Osteoblast (primary cell): Measurements from ENCODE around the gene GRK2. TPM values are rescaled to one million over a fixed set of nuclear protein-coding genes. Genes with fewer than 3 reads are reported as not detected.

Experiments
- DNase-seq: peaks from one replicate; pipeline ENCODE4 v3.0.0; 2011; ENCODE audit warnings: low spot score, mixed read lengths; ENCODE audit not compliant: insufficient read length; ENCODE audit errors: missing footprints
- H2AFZ ChIP-seq: 2 replicates; pipeline ENCODE4 v1.6.0; 2011; ENCODE audit warnings: mild to moderate bottlenecking, low read length
- H3K27ac ChIP-seq: 2 replicates; pipeline ENCODE4 v1.5.1; 2011; ENCODE audit warnings: mild to moderate bottlenecking, low read depth, low read length, moderate library complexity
- H3K27me3 ChIP-seq: 2 replicates; pipeline ENCODE4 v1.6.0; 2012; ENCODE audit warnings: mild to moderate bottlenecking, control low read depth, inconsistent platforms, low read length, moderate library complexity; ENCODE audit not compliant: insufficient read depth
- H3K36me3 ChIP-seq: 2 replicates; pipeline ENCODE4 v1.5.1; 2011; ENCODE audit warnings: mild to moderate bottlenecking, low read length, control low read depth, moderate library complexity; ENCODE audit not compliant: insufficient read depth
- H3K4me1 ChIP-seq: 2 replicates; pipeline ENCODE4 v1.5.1; 2011; ENCODE audit warnings: mild to moderate bottlenecking, low read length, control low read depth, moderate library complexity; ENCODE audit not compliant: insufficient read depth
- H3K4me2 ChIP-seq: 2 replicates; pipeline ENCODE4 v1.6.0; 2011; ENCODE audit warnings: mild to moderate bottlenecking, low read length; ENCODE audit not compliant: insufficient read depth
- H3K4me3 ChIP-seq: fragments of 200-600 bp; sonication (generic); 3 replicates; pipeline ENCODE4 v1.5.1; 2012; ENCODE audit warnings: mild to moderate bottlenecking, low read length, inconsistent platforms; ENCODE audit not compliant: insufficient read depth
- H3K79me2 ChIP-seq: 2 replicates; pipeline ENCODE4 v1.6.0; 2012; ENCODE audit warnings: mild to moderate bottlenecking, low read length, control low read depth, inconsistent platforms; ENCODE audit not compliant: insufficient read depth
- H3K9me3 ChIP-seq: 2 replicates; pipeline ENCODE4 v1.5.1; 2011; ENCODE audit warnings: low read depth, low read length, control low read depth
- H4K20me1 ChIP-seq: 2 replicates; pipeline ENCODE4 v1.6.0; 2012; ENCODE audit warnings: mild to moderate bottlenecking, low read length, control low read depth; ENCODE audit not compliant: insufficient read depth
- CTCF ChIP-seq: IDR thresholded peaks from 2 replicates; pipeline ENCODE4 v1.5.1; 2011; ENCODE audit warnings: mild to moderate bottlenecking, low read depth, low read length, moderate library complexity; ENCODE audit errors: extremely low read depth
- total RNA-seq: library from RNA; depleted of rRNA; stranded (reverse); fragments of >200 nt; gene quantifications from 2 replicates; pipeline ENCODE4 v1.2.3, GENCODE V29; 2012

The GRK2 gene
- total RNA-seq, 1 donor = 21.4 TPM

GRCh38 chr11:67245046-67245445 is 21.2 kb upstream of the GRK2 start:
- Histone ChIP-seq H3K4me1 (peaks cover 36% of the 10 kb centered on the region), H3K27me3 (no peaks in the 10 kb centered on the region), H2AFZ (no peak overlapping the region), H3K9me3 (no peaks in the 10 kb centered on the region), H3K4me2 (no peak overlapping the region), H3K27ac (no peak overlapping the region), H3K79me2 (peaks cover 61% of the 10 kb centered on the region), H3K4me3 (no peak overlapping the region), H4K20me1 (peaks cover 61% of the 10 kb centered on the region), H3K36me3 (peaks cover 70% of the 10 kb centered on the region)
- no peak for TF ChIP-seq CTCF
- no peak for DNase-seq

GRCh38 chr11:67247946-67248550 is 18.2 kb upstream of the GRK2 start:
- Histone ChIP-seq H3K27me3 (no peaks in the 10 kb centered on the region), H3K79me2 (peaks cover 48% of the 10 kb centered on the region), H4K20me1 (peaks cover 62% of the 10 kb centered on the region), H3K27ac (peak overlapping the region; percentile 57), H3K4me3 (no peak overlapping the region), H3K4me2 (peak overlapping the region; percentile 39), H3K36me3 (peaks cover 94% of the 10 kb centered on the region), H3K4me1 (peaks cover 18% of the 10 kb centered on the region), H3K9me3 (no peaks in the 10 kb centered on the region), H2AFZ (no peak overlapping the region)
- no peak for TF ChIP-seq CTCF
- peak; percentile 89 for DNase-seq

- no peak for DNase-seq
- Histone ChIP-seq H2AFZ (no peak overlapping the region), H3K27ac (peak overlapping the region; percentile 57), H3K79me2 (peaks cover 45% of the 10 kb centered on the region), H3K36me3 (peaks cover 94% of the 10 kb centered on the region), H3K9me3 (no peaks in the 10 kb centered on the region), H3K27me3 (no peaks in the 10 kb centered on the region), H3K4me3 (no peak overlapping the region), H4K20me1 (peaks cover 65% of the 10 kb centered on the region), H3K4me1 (peaks cover 18% of the 10 kb centered on the region), H3K4me2 (no peak overlapping the region)
- no peak for TF ChIP-seq CTCF
These were observed 17.6 kb upstream of the GRK2 start for GRCh38 chr11:67248653-67249052.

GRCh38 chr11:67250059-67251043 is 15.9 kb upstream of the GRK2 start:
- H3K79me2 ChIP-seq = peaks cover 30% of the 10 kb centered on the region
- H3K9me3 ChIP-seq = no peaks in the 10 kb centered on the region
- TF ChIP-seq CTCF = no peak
- H3K4me1 ChIP-seq = peaks cover 18% of the 10 kb centered on the region
- peaks cover 72% of the 10 kb centered on the region for H4K20me1 ChIP-seq
- no peak for DNase-seq
- no peak overlapping the region for H2AFZ ChIP-seq
- no peak overlapping the region for H3K27ac ChIP-seq
- H3K36me3 ChIP-seq = peaks cover 96% of the 10 kb centered on the region
- H3K27me3 ChIP-seq = no peaks in the 10 kb centered on the region
- H3K4me2 ChIP-seq = no peak overlapping the region
- H3K4me3 ChIP-seq = no peak overlapping the region
